Stimulated activated CD4-positive, alpha-beta T cell treated with anti-CD3 and anti-CD28 coated beads, Interleukin-12 subunit alpha, Interleukin-12 subunit beta, amount 100 ng/mL, for 24 hours (primary cell): ENCODE measurements around the gene MAMSTR.
"Not testable (repeated sequence)": the region's sequence is repeated elsewhere in the genome, so short reads cannot be mapped to it uniquely, and the experiment has no call there.

ENCODE experiments used
- DNase-seq, 2 experiments: peaks; one replicate each; pipeline ENCODE4 v3.0.0-alpha.2; 2020; ENCODE audit warnings: low read depth in 2 of 2

Gene MAMSTR

GRCh38 chr19:48687776-48688175 is 31.7 kb downstream of the MAMSTR start:
- no peak for DNase-seq

DNA sequence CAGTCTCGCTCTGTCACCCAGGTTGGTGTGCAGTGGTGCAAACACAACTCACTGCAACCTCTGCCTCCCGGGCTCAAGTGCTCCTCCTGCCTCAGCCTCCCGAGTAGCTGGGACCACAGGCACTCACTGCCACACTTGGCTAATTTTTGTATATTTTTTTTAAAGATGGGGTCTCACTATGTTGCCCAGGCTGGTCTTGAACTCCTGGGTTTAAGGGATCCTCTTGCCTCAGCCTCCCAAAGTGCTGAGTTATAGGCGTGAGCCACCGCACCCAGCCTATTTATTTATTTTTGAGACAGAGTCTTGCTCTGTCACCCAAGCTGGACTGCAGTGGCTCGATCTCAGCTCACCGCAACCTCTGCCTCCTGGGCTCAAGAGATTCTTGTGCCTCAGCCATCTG is 32.9 kb downstream of the MAMSTR start:
- not testable (repeated sequence) for DNase-seq

DNA sequence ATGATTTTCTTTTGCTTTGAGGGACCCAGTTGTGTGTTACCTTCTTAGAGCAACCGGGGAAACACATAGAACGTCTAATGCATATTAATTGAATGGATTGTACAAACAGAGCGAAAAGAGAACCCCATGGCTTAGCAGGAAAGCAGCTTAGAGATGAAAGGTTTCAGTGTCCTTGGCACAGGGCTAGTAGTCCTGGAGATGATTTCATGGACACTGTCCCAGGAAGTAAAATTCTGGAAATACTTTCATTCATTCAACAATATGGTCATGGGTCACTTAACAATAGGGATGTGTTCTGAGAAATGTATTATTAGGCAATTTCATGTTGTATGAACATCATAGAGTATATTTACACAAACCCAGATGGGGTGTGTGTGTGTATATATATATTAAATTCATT is 33.4 kb downstream of the MAMSTR start:
- DNase-seq: no peak

DNA sequence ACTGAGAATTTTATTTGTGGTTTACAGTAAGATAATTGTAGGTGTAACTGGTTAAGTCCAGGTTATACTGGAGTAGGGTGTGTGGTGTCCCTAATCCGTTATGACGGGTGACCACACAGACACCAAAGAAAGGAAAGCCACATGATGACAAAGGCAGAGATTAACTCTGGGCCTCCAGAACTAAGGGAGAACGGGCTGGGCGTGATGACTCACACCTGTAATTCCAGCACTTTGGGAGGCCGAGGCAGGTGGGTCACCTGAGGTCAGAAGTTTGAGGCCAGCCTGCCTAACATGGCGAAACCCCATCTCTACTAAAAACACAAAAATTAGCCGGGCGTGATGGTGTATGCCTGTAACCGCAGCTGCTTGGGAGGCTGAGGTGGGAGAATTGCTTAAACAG is 33.9 kb downstream of the MAMSTR start:
- DNase-seq: no peak

DNA sequence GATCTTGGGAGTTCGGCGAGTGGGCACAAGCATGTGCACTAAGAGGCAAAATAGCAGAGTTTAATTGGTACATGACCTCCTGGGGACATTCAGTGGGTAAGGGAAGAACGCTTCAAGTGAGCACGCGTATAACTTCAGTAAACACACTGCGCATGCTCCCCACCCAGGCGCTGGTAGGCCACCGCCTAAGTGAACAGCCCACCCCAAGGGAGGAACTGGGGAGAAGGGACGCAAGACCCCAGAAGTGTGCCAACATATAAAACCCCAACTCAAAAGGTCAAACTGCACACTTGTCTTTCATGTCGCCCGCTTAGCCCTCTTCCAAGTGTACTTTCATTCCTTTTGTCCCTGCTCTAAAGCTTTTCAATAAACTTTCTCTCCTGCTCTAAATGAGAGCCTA is 36.2 kb downstream of the MAMSTR start:
- DNase-seq: peak in 1 of 2 experiments; percentile 9

DNA sequence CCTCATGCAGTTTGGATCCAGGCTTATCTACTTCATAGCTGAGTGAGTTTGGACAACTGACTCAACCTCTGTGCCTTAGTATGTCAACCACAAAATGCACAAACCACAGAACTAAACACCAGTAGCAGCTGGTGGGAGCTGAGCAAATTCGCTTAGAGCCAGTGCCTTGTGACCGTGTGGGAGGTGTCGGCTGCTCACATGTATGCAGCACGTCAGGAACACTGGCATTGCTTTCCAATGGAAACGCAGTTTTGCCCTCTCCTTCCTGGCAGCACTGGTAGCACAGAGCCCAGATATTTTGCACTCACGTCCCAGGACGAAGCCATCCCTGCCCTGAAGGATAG is 38.4 kb downstream of the MAMSTR start:
- no peak for DNase-seq

GRCh38 chr19:48680436-48681126 is 38.9 kb downstream of the MAMSTR start:
- no peak for DNase-seq

DNA sequence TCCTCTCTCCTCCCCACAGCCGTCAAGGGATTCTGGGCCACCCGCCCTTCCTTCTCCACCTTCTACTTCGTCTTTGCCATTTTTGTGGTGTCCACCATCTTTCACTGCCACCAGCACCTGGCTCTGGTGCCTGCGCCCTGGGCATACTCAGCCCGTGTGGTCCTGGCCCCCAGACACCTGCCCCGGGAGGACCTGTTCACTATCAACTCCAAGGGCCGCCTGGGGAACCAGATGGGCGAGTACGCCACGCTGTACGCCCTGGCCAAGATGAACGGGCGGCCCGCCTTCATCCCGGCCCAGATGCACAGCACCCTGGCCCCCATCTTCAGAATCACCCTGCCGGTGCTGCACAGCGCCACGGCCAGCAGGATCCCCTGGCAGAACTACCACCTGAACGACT is 39.5 kb downstream of the MAMSTR start:
- DNase-seq: not testable (repeated sequence)

GRCh38 chr19:48678201-48678600 is 41.3 kb downstream of the MAMSTR start:
- no peak for DNase-seq

- no peak for DNase-seq
These were observed 42.6 kb downstream of the MAMSTR start for GRCh38 chr19:48676887-48677286.

- DNase-seq: no peak
These were observed 43.0 kb downstream of the MAMSTR start for GRCh38 chr19:48676487-48676886.

DNA sequence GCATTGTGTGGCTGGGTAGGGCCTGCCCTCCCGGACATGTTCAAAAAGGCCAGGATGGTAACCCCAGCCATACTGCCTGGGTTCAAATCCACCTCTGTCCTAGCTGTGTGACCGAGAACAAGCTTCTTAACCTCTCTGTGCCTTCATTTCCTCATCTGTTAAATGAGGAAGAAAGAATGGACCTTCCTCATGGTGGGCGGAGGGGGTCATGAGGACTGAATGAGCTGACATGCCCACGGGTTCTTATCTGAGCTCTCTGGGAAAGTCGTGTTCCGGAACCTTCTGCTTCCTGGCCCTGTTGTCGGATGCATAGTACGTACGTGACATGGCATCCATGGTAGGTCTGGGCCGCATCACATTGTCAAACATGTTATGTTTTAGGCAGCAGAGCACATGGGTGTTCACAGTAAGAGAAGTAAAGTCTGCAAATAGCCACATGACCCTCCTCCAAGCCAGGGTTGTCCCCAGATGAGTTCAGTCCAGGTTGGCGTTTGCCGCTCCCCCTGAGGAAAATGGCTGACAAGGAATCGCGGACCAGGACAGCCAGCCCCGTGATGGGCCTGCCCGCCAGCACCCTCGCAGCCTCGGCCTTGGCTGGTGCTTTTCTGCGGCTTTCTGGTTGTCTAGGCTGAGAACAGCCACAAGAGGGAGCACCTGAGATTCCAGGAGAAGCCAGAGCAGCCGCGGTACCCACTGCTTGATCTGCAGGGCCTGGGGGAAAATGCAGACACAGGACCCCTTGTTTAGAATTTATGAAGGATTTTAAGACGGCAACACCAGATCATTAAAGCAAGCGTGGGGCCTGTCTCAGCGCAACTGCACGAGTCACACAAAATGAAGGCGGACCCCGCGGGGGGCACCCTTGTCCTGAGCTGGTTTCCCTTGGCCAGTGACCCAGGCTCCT is 44.4 kb downstream of the MAMSTR start:
- DNase-seq: peak; percentile 44 to 70

- no peak for DNase-seq
These were observed 45.2 kb downstream of the MAMSTR start for GRCh38 chr19:48674216-48674809.

GRCh38 chr19:48673436-48674100 is 46.0 kb downstream of the MAMSTR start:
- DNase-seq: no peak

DNA sequence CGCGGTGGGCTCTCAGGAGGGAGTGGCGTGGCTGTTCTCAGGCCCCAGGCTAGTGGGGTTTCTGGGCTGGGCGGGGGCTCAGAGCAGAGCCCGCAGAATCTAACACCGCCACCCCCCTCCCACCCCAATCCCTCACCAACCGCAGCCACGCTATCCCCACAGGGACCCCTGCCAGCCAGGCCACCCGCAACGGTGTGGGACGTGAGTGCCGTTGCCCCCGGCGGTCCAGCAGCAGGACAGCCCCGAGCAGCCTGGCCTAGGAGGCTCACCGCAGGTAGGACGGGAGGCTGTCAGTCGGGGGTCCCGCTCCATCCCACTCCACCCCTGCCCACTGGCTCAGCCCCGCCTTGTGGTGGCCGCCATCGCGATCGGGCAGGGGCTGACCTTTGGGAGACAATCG is 46.5 kb downstream of the MAMSTR start, which contains the start of gene NTN5:
TSS of gene NTN5 (minus strand) at position 24 of the 400 bp plus-strand sequence. CDS start 2,031 bp downstream, outside the sequence.
- DNase-seq: no peak

- no peak for DNase-seq
These were observed 48.0 kb downstream of the MAMSTR start for GRCh38 chr19:48671446-48671995.

DNA sequence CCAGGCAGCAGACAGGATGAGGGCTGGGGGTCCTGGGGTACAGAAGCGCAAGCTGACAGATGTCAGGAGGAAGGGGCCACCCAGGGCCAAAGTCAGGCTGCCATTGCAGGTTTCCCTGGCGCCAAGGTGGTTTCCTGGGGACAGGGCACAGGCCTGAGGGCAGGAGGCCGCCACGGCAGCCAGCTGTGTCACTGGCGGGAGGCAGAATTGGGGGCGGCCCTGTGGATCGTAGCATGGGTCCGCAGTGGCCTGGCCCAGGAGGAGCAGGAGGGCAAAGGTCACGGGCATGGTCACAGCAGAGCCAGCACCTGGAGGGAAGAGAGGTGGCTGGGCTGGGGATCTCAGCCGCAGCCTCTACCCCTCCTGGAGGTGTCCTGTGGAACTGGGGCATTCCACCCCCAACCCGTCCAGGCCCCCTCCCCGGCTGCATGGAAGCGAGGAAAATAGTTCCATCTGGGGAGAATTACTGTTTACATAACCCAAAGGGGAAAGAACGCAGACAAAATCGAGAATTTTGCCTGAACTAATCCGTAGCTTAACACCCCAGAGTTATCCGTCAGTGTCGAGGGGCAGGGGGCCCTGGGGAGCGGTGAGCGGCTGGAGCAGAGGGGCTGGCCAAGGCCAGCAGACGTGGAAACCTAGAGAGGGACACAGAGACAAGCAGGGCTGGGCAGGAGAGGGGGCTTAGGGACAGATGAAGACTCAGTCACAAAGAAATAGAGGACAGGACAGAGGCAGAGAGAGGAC is 48.7 kb downstream of the MAMSTR start:
- DNase-seq: no peak

GRCh38 chr19:48669903-48670668 is 49.4 kb downstream of the MAMSTR start:
- no peak for DNase-seq

GRCh38 chr19:48668761-48669160 is 50.8 kb downstream of the MAMSTR start:
- DNase-seq: no peak

GRCh38 chr19:48668332-48668731 is 51.2 kb downstream of the MAMSTR start:
- DNase-seq: no peak
